GM19395 (cell line): ENCODE results near the gene L3MBTL3.
"Not testable (repeated sequence)": the region's sequence is repeated elsewhere in the genome, so short reads cannot be mapped to it uniquely, and the experiment has no call there.

Source experiments
- ATAC-seq: cut with Tn5 transposase; IDR thresholded peaks from one replicate; pipeline ENCODE4 v1.9.1; 2021; ENCODE audit warnings: mild to moderate bottlenecking, moderate library complexity; ENCODE audit not compliant: unreplicated experiment

The L3MBTL3 gene

DNA sequence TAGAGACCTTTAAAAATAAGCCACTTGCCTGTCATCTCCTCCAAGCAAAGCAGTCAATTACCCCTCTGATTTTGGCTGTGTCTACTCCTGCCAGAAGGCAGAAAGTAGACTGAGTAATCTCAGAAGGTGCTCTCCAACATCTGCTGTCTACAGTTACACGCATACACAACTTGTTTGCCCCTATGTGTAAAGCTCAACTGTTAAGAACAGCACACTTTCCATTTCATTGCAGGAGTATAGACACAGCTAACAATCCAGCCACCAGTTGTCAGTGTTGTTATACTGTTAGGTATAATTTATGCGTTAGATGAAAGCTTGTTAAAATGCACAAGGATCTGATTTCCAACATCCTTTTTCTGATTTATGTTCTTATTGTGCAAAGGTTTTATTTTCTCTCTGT, 116.2 kb downstream of the L3MBTL3 start:
- no peak for ATAC-seq

DNA sequence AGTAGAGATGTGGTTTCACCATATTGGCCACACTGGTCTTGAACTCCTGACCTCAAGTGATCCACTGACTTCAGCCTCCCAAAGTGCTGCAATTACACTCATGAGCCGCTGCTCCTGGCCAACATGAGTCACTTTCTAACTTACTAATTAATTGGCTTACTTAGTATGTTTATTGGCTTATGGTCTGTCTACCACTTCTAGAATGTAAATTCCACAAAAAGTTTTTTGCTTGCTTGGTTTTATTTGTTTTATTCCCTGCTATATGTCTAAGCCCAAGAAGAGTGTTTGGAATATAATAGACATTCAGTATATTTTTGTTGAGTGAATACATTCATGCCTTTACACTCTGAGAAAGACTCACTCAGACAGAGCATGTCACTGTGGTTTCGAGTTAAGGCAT, 118.4 kb downstream of the L3MBTL3 start:
- no peak for ATAC-seq

DNA sequence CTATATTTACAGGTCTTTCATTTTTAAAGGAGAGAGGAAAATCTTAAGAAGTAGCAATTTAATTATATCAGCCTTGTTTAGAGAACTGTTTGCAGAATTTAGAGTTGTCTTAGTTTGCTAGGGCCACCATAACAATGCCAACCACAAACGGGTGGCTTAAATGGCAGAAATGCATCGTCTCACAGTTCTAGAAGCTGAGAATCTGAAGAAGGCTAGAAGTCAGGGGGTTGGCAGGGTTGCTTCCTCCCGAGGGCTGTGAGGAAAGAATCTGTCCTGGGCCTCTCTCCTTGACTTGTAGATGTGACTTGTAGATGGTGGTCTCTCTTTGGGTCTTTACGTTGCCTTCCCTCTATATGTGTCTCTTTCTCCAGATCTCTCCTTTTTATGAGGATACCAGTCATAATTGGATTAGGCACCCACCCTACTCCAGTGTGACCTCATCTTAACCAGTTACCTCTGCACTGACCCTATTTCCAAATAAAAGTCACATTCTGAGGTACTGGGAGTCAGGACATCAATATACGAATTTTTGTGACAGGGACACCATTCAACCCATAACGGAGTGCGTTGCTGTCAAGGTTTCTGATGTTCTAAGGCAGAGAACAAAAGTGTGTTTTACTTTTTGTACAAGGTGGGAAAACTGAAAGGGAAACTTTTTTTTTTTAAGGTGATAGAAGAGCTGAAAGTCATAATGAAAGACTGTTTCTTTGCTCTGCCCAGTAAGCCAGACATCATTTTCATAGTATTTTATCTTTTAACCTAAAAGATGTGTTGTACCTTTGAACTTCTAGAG, 119.9 kb downstream of the L3MBTL3 start:
- peak; percentile 89 for ATAC-seq

DNA sequence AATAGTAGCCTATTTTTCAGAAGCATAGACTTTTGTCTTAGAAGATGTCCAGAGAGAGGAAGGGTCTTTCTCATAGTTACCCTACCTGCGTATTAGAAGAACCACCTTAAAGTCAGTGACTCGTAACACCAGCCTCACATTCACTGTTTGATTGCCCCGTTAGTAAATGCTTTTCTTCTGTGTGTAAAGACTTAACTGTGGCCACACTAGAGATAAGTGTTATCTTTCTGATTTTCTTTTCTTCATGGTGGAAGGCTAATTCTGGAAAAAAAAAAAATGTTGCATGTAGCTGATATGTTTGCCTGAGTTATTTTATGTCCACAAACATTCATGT, 120.5 kb downstream of the L3MBTL3 start:
- ATAC-seq = peak; percentile 46

DNA sequence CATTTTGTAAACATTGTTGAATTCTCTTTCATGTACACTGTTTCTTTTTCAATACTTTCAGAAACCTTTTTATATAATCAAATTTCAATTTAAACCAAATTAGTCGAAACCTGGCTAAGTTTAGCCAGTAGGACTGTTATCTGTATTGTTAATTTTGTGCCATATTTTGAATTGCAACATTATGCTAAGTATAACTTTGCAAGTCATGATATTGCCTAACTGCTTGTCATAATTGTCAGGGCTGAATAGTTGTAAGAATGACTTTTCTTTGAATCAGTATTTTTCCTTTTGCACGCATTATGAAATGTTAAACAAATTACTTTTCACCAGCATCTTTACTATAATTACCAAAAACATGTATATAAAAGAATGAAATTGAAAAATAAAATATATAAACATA, 121.7 kb downstream of the L3MBTL3 start:
- ATAC-seq = no peak

DNA sequence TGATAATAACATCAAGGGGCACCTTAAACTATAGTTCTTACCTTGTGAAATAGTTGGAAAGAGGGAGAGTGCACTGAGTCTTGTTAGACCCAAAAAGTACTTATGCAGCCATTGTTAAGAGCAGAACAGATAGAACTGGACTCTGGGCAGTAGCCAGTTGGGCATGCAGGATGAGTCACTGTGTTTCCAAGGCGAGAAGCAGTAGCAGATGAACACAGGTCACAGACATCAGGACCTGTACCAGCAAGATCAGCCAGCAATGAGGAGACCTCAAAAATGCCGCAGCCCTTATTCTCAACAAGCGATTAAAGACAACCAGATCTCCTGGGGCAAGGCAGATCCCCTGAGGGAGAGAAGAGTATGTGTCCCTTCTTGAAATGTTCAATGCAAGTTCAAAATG, 125.3 kb downstream of the L3MBTL3 start:
- no peak for ATAC-seq

DNA sequence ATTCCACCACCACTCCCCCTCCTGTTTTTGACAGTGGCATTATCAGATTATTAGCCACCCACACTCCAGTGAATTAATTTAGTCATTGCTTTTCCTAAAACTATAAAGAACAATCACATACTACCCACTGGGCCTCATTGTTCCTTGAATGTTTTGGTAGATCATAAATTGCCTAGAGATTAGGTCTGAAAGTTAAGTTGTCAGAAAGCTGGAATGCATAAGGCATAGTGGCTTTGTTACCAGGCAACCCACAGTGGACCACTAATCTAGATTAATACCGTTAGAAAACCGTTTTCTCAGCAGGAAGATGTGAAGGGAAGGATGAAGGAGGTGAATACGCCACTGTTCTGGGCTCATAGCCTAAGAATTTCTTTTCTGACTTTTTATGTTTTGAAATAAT, 128.7 kb downstream of the L3MBTL3 start:
- no peak for ATAC-seq

DNA sequence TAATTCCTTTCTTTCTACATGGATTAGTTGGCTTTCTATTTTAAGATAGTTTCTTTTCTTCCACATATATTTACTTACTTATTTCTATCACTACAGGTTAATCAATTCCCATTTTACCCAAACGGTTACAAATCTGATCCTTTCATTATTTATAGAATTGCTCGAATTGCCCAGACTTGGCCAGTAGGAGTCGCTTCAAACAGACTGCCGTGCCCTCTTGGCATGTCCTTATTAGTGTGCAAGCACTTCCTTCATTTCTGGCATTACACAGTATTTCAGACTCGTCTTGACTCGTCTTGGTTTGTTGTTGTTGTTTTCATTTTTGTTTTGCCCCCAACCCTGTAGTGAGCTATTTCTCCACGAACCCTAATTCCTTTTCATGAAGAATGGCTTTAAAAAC, 129.8 kb downstream of the L3MBTL3 start:
- no peak for ATAC-seq

DNA sequence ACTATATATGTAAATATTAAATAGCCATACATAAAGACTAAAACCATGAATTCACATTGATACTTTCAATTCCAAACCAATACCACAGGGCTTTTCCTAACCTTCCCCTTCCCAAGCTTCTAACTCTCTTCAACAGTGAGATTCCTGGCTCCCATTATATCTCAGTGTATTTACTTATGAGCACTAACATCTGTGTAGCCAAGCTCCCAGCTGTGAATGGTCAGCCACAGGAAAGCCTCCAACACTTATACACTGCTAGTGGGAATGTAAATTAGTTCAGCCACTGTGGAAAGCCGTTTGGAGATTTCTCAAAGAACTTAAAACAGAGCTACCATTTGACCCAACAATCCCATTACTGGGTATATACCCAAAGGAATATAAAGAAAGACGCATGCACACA, 130.6 kb downstream of the L3MBTL3 start:
- not testable (repeated sequence) for ATAC-seq

DNA sequence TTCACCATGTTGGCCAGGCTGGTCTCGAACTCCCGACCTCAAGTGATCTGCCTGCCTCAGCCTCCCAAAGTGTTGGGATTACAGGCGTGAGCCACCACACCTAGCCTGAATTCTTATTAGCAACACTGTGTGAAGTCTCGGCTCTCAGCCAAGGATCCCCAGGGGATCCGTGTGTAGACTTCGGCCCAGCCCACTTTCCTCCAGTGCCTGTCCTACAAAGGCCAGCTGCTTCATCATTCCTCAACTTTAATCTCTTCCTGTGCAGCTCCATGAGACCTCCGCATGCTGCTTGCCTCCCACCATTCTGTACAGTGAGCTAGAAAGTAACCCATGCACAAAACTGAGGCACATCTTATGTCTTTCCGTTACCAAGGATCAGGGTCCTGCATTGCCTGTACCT, 132.5 kb downstream of the L3MBTL3 start:
- ATAC-seq = no peak

DNA sequence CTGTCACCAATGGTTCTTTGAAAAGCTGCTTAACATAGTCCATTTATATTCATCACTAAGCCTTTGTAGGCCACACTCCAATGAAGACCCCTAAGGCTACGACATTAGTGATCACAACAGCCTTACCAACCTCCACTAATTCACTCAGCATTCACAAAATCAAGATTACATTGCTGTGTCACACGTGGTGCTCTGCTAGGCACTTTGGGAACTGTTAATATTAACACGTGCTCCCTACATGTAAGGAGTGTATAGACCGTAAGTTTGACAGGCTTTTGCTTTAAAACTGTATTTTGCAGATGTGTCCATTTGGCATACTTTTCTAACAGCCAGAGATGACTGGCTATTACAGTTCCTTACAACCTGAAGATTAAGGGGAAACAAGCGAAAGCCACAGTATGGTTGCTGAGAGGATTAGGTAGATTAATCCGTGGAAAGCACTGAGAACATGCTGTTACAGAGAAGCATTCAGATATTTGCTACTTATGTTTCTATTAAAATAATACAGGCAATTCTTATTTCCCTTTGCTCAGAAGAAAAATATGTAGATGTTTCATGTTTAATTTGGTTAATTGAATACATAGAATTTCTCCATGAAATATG, 134.6 kb downstream of the L3MBTL3 start:
- ATAC-seq = no peak

DNA sequence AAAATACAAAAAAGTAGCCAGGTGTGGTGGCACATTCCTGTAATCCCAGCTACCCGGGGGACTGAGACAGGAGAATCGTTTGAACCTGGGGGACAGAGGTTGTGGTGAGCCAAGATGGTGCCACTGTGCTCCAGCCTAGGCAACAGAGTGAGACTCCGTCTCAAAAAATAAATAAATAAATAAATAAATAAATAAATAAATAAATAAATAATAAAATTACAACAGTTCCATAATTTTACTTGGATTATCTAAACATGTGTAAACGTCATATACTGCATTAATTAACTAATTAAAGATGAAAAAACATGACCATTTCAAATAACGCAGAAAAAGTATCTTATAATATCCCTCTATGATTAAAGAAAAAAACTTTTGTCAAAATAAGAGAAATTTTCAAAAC, 138.5 kb downstream of the L3MBTL3 start:
- ATAC-seq = no peak

DNA sequence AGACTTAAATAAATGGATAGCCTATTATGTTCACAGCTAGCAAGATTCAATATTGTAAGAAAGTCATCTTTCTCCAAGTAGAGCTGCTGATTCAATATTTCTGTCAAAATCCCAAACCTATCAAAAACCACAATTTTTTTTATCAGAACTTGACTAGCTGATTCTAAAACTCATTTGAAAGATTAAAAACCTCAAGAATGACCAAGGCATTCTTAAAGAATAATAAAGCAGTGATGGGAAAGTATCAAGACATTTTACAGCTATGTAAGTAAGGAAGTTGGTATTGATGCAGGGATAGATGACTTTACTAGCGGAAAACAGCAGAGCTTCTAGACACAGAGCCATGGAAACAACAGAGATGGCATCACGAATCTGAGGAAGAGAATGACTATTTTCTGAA, 139.7 kb downstream of the L3MBTL3 start:
- no peak for ATAC-seq

DNA sequence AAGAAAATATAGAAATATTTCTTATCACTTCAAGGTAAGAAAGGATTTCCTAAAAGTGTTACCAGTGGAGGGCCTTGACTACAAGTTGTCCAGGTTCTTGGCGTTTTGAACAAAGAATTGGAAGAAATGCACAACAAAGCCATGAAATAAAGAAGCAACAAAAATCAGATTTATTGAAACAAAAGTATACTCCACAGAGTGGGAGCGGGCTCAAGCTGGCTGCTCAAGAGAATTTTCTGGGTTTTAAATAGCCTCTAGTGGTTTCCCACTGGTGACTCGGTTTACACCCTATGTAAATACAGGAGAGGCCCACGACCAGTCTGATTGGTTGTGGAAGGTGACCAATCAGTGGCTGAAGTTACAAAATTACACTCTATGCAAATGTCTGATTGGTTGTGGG, 140.2 kb downstream of the L3MBTL3 start:
- ATAC-seq = no peak

DNA sequence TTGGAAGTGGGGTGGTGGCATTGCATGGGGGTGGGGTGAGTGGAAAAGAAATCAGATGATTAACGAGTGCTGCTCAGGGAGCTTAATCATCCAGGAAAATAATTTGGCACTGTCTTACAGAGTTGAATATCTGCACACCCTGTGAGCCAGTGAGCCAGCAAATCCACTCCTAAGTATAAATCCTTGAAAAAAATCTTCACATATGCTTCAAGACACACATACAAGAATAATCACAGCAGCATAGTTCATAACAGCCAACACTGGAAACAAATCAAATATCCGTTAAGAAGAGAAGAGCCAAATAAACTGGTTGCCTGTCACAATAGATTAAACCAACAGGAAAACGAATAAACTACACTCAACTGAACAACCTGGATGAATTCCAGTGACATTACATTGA, 141.6 kb downstream of the L3MBTL3 start:
- no peak for ATAC-seq

DNA sequence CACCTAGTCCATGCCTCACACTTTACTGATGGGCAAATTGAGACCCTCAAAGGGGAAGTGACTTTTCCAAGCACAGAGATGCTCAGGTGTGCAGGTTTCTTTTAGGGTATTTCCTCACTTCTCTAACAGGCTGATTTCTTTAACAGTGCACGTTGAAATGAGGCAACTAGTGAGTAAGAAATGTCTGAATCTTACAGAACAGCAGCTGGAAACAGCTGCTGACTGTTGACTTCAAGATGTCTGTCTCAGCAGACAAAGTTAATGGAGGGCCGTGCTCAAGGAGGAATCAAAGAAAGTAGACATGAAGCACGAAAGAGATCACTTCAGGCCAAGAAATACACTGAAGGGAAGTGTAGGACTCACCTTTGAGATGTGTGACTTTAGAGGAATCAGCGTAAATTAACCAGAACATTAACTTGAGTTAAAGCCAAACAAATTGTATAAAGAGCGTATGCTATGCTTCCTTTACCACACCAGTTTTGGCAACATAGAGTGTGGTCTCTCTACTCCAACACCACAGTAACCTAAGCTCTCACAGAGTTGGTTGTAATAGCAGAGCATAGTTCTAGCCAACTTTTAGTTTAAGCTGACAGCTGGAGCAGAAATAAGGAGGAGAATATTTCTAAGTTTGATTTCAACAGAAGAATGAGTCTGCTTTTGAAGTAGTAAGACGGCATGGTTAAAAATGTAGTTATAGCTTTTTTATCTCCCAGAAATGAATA, 143.5 kb downstream of the L3MBTL3 start:
- ATAC-seq = peak; percentile 49

DNA sequence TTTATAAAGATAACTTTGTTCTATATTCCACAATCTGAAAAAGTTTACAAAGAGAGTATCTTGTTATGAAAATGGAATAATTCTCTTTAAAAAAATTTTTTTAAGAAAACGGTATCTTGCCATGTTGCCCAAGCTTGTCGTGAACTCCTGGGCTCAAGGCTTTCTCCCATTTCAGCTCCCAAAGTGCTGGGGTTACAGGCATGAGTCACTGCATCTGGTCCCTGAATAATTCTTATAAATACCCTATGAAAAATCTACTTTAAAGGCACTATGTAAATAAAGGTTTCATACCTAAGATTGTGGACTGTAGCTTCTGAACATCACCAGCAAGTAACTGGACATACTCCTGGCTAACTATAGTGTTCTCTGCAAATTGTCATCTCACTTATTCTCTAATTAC, 144.0 kb downstream of the L3MBTL3 start:
- no peak for ATAC-seq

DNA sequence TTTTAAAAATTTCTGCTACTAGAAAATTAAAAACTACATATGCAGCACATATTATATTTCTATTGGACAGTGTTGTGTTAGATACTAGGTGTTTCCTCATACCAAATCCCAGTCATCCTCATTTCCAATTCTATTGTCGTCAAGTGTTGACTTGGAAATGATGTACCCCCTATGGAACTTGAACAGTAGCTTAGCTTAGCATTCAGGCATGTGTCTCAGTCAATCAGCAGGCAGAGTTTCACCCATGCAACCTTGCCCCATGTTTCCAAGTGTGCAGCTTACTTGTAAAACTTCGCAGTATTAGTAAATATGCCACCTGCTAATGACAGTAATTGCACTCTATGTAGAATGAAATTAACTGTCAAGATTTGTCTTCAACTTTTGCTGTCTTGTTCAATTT, 144.9 kb downstream of the L3MBTL3 start:
- ATAC-seq = no peak

DNA sequence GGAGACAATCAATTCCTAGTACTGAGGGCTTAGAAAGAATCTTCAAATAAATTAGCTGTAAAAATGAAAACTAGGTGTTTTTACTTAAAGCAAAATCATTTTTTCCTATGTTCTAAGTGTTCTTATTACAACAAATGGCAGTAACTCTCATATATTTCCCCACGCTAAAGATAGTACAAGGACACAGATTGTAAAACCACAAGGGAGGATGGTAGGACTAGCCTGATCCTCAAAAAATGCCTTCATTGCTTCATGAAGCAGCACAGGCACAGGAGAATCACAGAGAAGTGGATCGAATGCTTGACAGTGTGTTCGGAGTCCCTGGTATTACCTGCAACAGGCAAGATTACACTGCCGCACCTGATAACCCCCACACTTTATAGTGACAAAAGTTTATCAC, 145.9 kb downstream of the L3MBTL3 start:
- ATAC-seq = no peak

DNA sequence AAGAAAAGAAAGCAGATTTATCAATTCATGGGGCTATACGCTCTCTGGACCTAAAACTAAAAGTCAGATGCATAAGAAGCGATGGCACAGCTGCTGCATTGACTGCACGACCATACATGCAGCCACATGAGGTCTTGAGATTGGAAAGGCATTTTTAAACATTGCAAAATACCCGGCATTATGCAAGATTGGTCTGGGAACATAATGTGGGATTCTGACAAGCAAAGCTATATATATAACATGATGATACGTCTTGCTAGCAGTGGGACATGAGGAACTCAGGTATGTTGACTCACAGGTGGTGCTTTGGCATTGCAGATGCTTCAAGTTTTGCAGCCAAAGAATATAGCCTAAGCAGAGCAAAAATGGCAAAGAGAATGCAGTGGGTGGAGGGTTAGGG, 149.3 kb downstream of the L3MBTL3 start:
- no peak for ATAC-seq

DNA sequence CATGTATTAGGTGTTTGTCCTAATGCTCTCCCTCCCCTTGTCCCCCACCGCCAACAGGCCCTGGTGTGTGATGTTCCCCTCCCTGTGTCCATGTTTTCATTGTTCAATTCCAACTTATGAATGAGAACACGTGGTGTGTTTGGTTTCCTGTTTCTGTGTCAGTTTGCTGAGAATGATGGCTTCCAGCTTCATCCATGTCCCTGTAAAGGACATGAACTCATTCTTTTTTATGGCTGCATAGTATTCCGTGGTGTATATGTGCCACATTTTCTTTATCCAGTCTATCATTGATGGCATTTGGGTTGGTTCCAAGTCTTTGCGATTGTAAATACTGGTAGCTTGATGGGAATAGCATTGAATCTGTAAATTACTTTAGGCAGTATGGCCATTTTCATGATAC, 151.8 kb downstream of the L3MBTL3 start:
- ATAC-seq = not testable (repeated sequence)

DNA sequence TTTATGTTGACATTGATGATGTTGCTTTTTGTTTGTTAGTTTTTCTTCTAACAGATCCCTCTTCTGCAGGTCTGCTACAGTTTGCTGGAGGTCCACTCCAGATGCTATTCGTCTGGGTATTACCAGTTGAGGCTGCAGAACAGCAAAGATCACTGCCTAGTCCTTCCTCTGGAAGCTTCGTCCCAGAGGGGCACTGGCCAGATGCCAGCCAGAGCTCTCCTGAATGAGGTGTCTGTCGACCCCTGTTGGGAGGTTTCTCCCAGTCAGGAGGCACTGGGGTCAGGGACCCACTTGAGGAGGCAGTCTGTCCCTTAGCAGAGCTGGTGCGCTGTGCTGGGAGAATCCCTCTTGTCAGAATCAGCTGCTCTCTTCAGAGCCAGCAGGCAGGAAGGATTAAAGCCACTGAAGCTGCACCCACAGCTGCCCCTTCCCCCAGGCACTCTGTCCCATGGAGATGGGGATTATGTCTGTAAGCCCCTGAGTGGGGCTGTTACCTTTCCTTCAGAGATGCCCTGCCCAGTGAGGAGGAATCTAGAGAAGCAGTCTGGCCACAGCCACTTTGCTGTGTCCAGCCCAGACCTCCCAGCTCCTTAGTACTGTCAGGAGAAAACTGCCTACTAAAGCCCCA, 155.1 kb downstream of the L3MBTL3 start:
- not testable (repeated sequence) for ATAC-seq
